ENCODE measurements around the gene DIO3. TPM values are rescaled to one million over a fixed set of nuclear protein-coding genes. Genes with fewer than 3 reads are reported as not detected.
A peak's percentile ranks its signal among the peaks of the same experiment; 100 is the strongest.

The DIO3 gene
- total RNA-seq, 3 donors from 2014 or later = 1.8 to 2.5 (median 1.9) TPM

GRCh38 chr14:101557811-101558738 is 3.2 kb upstream of the DIO3 start:
- intact Hi-C loops (cut with DNase I, micrococcal nuclease) = no loop called here
- ATAC-seq (no peak), DNase-seq (peak in 2 of 3 donors; percentile 39 to 48)
- no peak for TF ChIP-seq CTCF (IDR thresholded peaks at IDR 0.05)
- Histone ChIP-seq H3K36me3 (ENCODE audit: low read depth) (no peaks in the 10 kb centered on the region), H3K4me3 (no peak overlapping the region), H3K9me3 (peaks cover 5% of the 10 kb centered on the region), H3K4me1 (ENCODE audit: low read depth) (peaks cover 12% of the 10 kb centered on the region)

- DNase-seq (peak in 1 of 3 donors; percentile 14), ATAC-seq (no peak)
- intact Hi-C loops (cut with DNase I, micrococcal nuclease) = no loop called here
- Histone ChIP-seq H3K36me3 (ENCODE audit: low read depth) (no peaks in the 10 kb centered on the region), H3K9me3 (peaks cover 5% of the 10 kb centered on the region), H3K4me3 (no peak overlapping the region), H3K4me1 (ENCODE audit: low read depth) (peaks cover 12% of the 10 kb centered on the region)
- no peak for TF ChIP-seq CTCF (IDR thresholded peaks at IDR 0.05)
Measured at GRCh38 chr14:101558739-101559240, 2.5 kb upstream of the DIO3 start.

GRCh38 chr14:101559250-101559623 is 2.1 kb upstream of the DIO3 start:
- Histone ChIP-seq H3K4me3 (no peak overlapping the region), H3K4me1 (ENCODE audit: low read depth) (peaks cover 12% of the 10 kb centered on the region), H3K9me3 (peaks cover 5% of the 10 kb centered on the region), H3K36me3 (ENCODE audit: low read depth) (no peaks in the 10 kb centered on the region)
- TF ChIP-seq CTCF (IDR thresholded peaks at IDR 0.05) = no peak
- DNase-seq = peak in 1 of 3 donors; percentile 34
- ATAC-seq = no peak
- intact Hi-C loops (cut with DNase I, micrococcal nuclease) = no loop called here

GRCh38 chr14:101559624-101560533 is 1.4 kb upstream of the DIO3 start:
- intact Hi-C loops (cut with DNase I, micrococcal nuclease) = no loop called here
- TF ChIP-seq CTCF (IDR thresholded peaks at IDR 0.05) = no peak
- Histone ChIP-seq H3K36me3 (ENCODE audit: low read depth) (no peaks in the 10 kb centered on the region), H3K9me3 (peaks cover 5% of the 10 kb centered on the region), H3K4me1 (ENCODE audit: low read depth) (peaks cover 5% of the 10 kb centered on the region), H3K4me3 (peak overlapping the region; percentile 22)
- ATAC-seq (peak; percentile 69), DNase-seq (peak; percentile 50 to 66 (median 56))

GRCh38 chr14:101560534-101561113 is 671 bp upstream of the DIO3 start:
- H3K9me3 ChIP-seq = peaks cover 5% of the 10 kb centered on the region
- intact Hi-C loops (cut with DNase I, micrococcal nuclease) = no loop called here
- ATAC-seq (no peak), DNase-seq (peak in 1 of 3 donors; percentile 15)
- no peaks in the 10 kb centered on the region for H3K4me1 ChIP-seq (ENCODE audit: low read depth)
- H3K4me3 ChIP-seq = no peak overlapping the region
- no peaks in the 10 kb centered on the region for H3K36me3 ChIP-seq (ENCODE audit: low read depth)
- TF ChIP-seq CTCF (IDR thresholded peaks at IDR 0.05) = no peak

All from mucosa of descending colon (tissue), 3 donors.